Activated gamma-delta T cell (primary cell): ENCODE results near the gene DOHH.
"Not testable (repeated sequence)": the region's sequence is repeated elsewhere in the genome, so short reads cannot be mapped to it uniquely, and the experiment has no call there.

Source experiments
- DNase-seq: peaks from one replicate; lab custom pipeline; 2025; lab: John Stamatoyannopoulos, UW

DOHH gene

GRCh38 chr19:3459089-3459881 lies 41.2 kb downstream of the DOHH start:
- no peak for DNase-seq

- no peak for DNase-seq
Observed at GRCh38 chr19:3458229-3459088, 42.0 kb downstream of the DOHH start.

- no peak for DNase-seq
Observed at GRCh38 chr19:3457528-3458228, 42.8 kb downstream of the DOHH start.

- DNase-seq: no peak
Observed at GRCh38 chr19:3456925-3457527, 43.4 kb downstream of the DOHH start.

GRCh38 chr19:3455960-3456601 lies 44.4 kb downstream of the DOHH start:
- no peak for DNase-seq

DNA sequence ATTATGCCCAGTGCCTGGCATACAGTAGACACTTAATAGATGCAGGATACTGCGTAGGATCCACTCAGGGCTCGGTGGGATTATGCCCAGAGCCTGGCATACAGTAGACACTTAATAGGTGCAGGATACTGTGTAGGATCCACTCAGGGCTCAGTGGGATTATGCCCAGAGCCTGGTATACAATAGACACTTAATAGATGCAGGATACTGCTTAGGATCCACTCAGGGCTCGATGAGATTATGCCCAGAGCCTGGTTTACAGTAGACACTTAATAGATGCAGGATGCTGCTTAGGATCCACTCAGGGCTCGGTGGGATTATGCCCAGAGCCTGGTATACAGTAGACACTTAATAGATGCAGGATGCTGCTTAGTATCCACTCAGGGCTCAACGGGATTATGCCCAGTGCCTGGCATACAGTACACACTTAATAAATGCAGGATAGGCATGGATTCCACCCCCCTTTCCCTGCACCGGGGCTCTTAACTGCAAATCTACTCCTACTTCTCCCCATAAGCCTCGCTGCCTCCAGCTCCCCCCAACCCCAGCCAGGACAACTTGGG lies 45.0 kb downstream of the DOHH start:
- DNase-seq: no peak

DNA sequence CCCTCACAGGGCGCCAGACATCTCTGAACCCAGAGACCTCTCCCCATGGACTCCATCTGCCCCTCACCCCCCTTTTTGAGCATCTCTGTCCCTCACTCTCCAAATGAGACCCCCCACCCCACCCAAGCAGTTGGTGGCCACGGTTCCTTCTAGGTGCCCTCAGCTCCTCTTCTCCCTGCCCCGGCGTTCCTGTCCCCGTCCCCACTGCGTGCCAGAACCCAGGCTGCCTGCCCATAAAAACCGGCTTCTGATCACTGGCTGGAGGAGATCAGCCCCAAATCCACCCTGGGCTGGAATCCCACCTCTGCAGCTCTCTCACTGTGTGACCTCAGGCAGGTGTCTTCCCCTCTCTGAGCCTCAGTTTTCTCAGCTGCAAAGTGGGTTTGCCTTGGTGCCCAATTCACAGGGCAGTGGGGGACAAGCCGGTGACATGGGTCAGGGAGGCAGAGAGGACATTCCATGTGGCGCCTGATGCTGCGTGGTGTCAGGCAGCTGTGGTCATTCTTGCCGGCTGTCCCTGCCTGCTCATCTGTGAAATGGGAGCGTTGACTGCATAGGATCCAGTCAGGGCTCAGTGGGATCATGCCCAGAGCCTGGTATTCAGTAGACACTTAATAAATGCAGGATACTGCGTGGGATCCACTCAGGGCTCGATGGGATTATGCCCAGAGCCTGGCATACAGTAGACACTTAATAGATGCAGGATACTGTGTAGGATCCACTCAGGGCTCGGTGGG lies 45.6 kb downstream of the DOHH start:
- no peak for DNase-seq

DNA sequence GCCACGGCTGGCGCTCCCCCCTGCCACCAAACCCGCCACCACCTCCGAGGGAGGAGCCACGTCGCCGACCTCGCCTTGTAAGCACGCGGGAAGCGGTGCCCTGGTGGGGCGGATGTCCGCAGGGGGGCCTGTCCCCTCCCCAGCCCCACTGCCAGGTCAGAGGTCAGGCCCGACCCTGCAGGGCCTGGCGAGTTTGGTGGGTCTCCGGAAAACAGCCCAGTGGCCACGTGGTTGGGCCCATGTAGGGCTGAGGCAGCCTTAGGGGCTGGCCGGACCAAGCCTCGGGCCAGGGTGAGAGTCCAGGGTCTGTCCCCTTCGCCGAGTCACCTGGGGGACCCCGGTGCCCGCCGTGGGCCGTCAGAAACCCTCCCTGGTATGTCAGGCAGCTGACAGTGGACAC lies 46.6 kb downstream of the DOHH start:
- no peak for DNase-seq

GRCh38 chr19:3452942-3453214 lies 47.6 kb downstream of the DOHH start:
- DNase-seq: not testable (repeated sequence)

DNA sequence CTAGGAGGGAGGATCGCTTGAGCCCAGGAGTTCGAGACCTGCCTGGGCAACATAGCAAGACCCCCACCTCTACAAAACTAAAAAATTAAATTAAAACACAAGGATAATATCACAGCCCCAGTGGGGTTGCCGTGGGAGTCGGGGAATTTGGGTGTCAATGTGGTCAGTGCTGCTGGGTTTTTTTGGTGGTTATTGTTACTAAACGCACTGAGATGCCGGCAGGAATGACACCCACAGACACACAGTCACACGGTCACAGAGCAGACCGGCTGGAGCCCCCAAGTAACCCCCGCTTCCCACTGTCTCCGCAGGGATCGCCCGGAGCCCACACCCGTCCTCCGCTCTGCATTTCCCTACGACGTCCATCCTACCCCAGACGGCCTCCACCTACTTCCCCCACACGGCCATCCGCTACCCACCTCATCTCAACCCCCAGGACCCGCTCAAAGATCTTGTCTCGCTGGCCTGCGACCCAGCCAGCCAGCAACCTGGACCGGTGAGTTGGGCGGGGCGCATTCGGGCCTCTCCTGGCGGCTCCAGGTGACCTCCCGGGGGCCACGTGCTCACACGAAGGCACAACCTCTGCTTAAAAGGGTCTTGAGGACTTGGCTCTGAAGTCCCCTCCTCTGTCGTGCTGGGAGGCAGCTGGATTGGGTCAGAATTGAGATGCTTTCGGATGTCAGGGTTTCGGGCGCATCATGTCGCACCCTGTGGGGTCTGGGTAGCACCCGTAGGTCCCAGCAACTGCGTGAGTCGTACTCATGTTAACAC lies 48.1 kb downstream of the DOHH start:
- no peak for DNase-seq

- no peak for DNase-seq
Observed at GRCh38 chr19:3451451-3451866, 49.0 kb downstream of the DOHH start.

- DNase-seq: no peak
Observed at GRCh38 chr19:3450796-3451411, 49.6 kb downstream of the DOHH start.

GRCh38 chr19:3448616-3449334 lies 51.7 kb downstream of the DOHH start:
- DNase-seq: no peak

GRCh38 chr19:3446657-3447056 lies 53.8 kb downstream of the DOHH start:
- not testable (repeated sequence) for DNase-seq

DNA sequence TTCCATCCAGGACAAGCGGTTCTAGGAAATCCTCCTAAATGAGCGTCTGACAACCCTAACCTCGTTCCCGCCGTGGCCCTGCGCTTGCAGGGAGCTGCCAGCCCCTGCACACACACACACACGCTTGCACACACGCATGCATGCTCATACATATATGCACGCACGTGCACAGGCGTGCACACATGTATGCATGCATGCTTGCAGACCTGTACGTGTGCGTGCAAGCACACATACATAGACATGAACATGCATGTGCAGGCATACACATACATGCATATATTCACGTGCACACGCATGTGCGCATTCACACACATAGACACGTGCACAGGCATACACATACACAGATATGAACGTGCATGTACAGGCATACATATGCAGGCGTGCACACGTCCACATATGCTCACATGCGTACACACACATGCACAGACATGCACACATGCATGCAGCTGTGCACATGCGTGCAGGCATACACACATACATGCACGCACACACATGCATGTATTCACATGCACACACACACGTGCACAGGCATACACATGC lies 55.7 kb downstream of the DOHH start:
- no peak for DNase-seq

GRCh38 chr19:3443840-3444694 lies 56.4 kb downstream of the DOHH start:
- DNase-seq: no peak

- DNase-seq: no peak
Observed at GRCh38 chr19:3442487-3443071, 57.9 kb downstream of the DOHH start.
